Measurements from ENCODE around the gene TAMALIN.

The TAMALIN gene

GRCh38 chr12:52055731-52056711, 49.3 kb downstream of the TAMALIN start:
- DNase-seq = no peak

- DNase-seq = no peak
Observed at GRCh38 chr12:52056801-52057637, 50.3 kb downstream of the TAMALIN start.

- DNase-seq = no peak
Observed at GRCh38 chr12:52057638-52058576, 51.2 kb downstream of the TAMALIN start.

GRCh38 chr12:52058631-52059361, 52.0 kb downstream of the TAMALIN start:
- DNase-seq = peak; percentile 36

- DNase-seq = no peak
Observed at GRCh38 chr12:52059582-52060497, 53.1 kb downstream of the TAMALIN start.

GRCh38 chr12:52060498-52061177, 53.9 kb downstream of the TAMALIN start:
- DNase-seq = no peak

GRCh38 chr12:52061470-52062166, 54.9 kb downstream of the TAMALIN start:
- DNase-seq = no peak

- DNase-seq = no peak
Observed at GRCh38 chr12:52062167-52063081, 55.7 kb downstream of the TAMALIN start.

GRCh38 chr12:52063082-52063924, 56.6 kb downstream of the TAMALIN start:
- DNase-seq = no peak

- DNase-seq = no peak
Observed at GRCh38 chr12:52063981-52064649, 57.4 kb downstream of the TAMALIN start.
